ENCODE measurements around the gene AKR1C4.

Gene AKR1C4

DNA sequence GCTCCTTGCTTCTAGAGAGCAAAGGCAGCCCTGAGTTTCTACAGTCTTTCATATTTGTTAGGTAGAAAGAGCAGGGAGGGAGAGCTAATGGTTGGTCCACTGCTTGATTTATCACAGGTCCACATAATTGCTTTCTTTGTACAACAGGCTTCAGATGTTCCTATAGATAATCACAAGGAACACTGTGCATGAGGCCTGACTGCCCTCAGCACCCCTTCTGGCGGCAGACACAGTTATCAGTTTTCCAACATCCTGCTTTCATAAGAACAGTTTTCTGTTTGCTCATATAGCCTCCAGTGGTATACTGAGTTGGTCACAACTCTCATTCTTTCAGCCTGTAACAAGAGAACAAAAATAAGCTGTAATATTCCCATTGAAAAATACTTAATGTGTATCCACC, 69.7 kb downstream of the AKR1C4 start:
- H3K4me3 ChIP-seq (ENCODE audit: control insufficient read depth, low read depth, low read length), result no peak overlapping the region
- DNase-seq (ENCODE audit: low read depth), result no peak
- TF ChIP-seq, protein P1, sequence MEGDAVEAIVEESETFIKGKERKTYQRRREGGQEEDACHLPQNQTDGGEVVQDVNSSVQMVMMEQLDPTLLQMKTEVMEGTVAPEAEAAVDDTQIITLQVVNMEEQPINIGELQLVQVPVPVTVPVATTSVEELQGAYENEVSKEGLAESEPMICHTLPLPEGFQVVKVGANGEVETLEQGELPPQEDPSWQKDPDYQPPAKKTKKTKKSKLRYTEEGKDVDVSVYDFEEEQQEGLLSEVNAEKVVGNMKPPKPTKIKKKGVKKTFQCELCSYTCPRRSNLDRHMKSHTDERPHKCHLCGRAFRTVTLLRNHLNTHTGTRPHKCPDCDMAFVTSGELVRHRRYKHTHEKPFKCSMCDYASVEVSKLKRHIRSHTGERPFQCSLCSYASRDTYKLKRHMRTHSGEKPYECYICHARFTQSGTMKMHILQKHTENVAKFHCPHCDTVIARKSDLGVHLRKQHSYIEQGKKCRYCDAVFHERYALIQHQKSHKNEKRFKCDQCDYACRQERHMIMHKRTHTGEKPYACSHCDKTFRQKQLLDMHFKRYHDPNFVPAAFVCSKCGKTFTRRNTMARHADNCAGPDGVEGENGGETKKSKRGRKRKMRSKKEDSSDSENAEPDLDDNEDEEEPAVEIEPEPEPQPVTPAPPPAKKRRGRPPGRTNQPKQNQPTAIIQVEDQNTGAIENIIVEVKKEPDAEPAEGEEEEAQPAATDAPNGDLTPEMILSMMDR (conservative IDR thresholded peaks at IDR 0.05; ENCODE audit: control insufficient read depth, insufficient read depth, low read depth, low read length), result no peak

DNA sequence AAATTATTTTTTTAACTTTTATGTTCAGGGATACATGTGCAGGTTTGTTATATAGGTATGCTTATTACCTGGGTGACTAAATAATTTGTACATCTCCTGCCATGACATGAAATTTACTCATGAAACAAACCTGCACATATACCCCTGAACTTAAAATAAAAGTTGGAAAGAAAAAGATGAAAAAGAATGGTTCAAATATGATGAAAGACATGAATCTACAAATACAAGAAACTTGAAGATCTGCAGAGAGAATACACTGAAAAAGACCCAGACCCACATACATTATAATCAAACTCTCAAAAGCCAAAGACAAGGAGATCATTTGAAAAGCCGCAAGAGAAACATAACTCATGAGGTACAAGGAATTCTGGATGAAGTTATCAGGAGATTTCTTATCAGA, 70.2 kb downstream of the AKR1C4 start:
- H3K4me3 ChIP-seq (ENCODE audit: control insufficient read depth, low read depth, low read length), result no peak overlapping the region
- DNase-seq (ENCODE audit: low read depth), result no peak
- TF ChIP-seq, protein P1 (conservative IDR thresholded peaks at IDR 0.05; ENCODE audit: control insufficient read depth, insufficient read depth, low read depth, low read length), result no peak

DNA sequence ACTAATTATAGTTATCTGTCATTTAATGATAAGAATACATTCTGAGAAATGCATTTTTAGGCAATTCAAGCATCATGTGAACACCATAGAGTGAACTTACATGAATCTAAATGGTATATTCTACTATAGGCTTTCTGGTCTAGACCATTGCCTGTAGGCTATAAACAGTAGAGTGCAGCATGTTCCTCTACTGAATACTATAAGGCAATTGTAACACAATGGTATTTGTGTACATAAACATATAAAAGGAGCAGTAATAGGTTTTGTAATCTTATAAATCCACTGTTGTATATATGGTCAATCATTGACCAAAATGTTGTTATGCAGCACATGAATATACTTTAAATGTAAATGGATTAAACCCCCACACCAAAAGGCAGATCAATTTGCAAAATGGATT, 71.6 kb downstream of the AKR1C4 start:
- TF ChIP-seq, protein P1 (conservative IDR thresholded peaks at IDR 0.05; ENCODE audit: control insufficient read depth, insufficient read depth, low read depth, low read length), result no peak
- no peak overlapping the region for H3K4me3 ChIP-seq (ENCODE audit: control insufficient read depth, low read depth, low read length)
- no peak for DNase-seq (ENCODE audit: low read depth)

Data from fibroblast of mammary gland (primary cell).